ENCODE measurements around the gene ZNF480. TPM values are rescaled to one million over a fixed set of nuclear protein-coding genes. Genes with fewer than 3 reads are reported as not detected.
"Not testable (repeated sequence)": the region's sequence is repeated elsewhere in the genome, so short reads cannot be mapped to it uniquely, and the experiment has no call there.

The ZNF480 gene
- total and polyA plus RNA-seq, 2 of the 8 experiments (the other 6 are each of a cell fraction or from before 2014, with no cell fraction given): 3.4 to 32.9 TPM

GRCh38 chr19:52292946-52293345, 4.0 kb upstream of the ZNF480 start:
- H3K23ac ChIP-seq (ENCODE audit: insufficient read length); H3K4me3 ChIP-seq (ENCODE audit: extremely low read depth in 1 of 4, insufficient read depth in 2 of 4, low read depth in 3 of 4, low read length in 4 of 4); POLR2A ChIA-PET (ENCODE audit: partially characterized antibody); H3K27ac ChIP-seq (ENCODE audit: low read depth, low read length); H3K4me2 ChIP-seq (ENCODE audit: insufficient read depth in 1 of 2, low read depth in 2 of 2, low read length in 2 of 2); H2AFZ ChIP-seq (ENCODE audit: low read length); H3K18ac ChIP-seq (ENCODE audit: extremely low read depth, low read length); H3K4me1 ChIP-seq (replicated peaks in 1 of 4; ENCODE audit: control insufficient read depth in 3 of 4, insufficient read depth in 4 of 4, low read length in 3 of 4); FAIRE-seq; H3K23me2 ChIP-seq (ENCODE audit: low read depth, low read length); DNase-seq (ENCODE audit: low read depth in 1 of 2, low spot score in 2 of 2); H2BK5ac ChIP-seq (ENCODE audit: low read depth, low read length); H4K8ac ChIP-seq (ENCODE audit: extremely low read depth, insufficient read depth, low read length); H2BK20ac ChIP-seq (ENCODE audit: low read length); H3K4ac ChIP-seq (replicated peaks; ENCODE audit: insufficient read length, low read depth, low read length); H2AK5ac ChIP-seq (ENCODE audit: low read depth, low read length); H2BK120ac ChIP-seq (replicated peaks; ENCODE audit: low read depth, low read length); H3K14ac ChIP-seq (ENCODE audit: insufficient read length); H4K91ac ChIP-seq (replicated peaks; ENCODE audit: insufficient read length, low read length); H2BK15ac ChIP-seq (ENCODE audit: low read length); H2BK12ac ChIP-seq (ENCODE audit: low read depth, low read length); H4K5ac ChIP-seq (ENCODE audit: insufficient read length, low read depth, low read length); H3K79me1 ChIP-seq (ENCODE audit: low read depth, low read length); H3K9me3 ChIP-seq (ENCODE audit: insufficient read depth in 2 of 2, low read depth in 1 of 2, low read length in 1 of 2); H3K9ac ChIP-seq (replicated peaks in 1 of 4; ENCODE audit: extremely low read depth in 1 of 4, low read depth in 3 of 4, low read length in 3 of 4); H3K79me2 ChIP-seq (ENCODE audit: control insufficient read depth in 1 of 2, insufficient read depth in 2 of 2, low read length in 2 of 2); H3K56ac ChIP-seq (replicated peaks; ENCODE audit: insufficient read length, low read depth, low read length); H3K27me3 ChIP-seq (replicated peaks in 1 of 4; ENCODE audit: control insufficient read depth in 3 of 4, extremely low read depth in 1 of 4, insufficient read depth in 3 of 4, low read length in 3 of 4); H4K20me1 ChIP-seq (replicated peaks in 1 of 2; ENCODE audit: control insufficient read depth in 1 of 2, insufficient read depth in 2 of 2, low read length in 2 of 2): not testable (repeated sequence)
- 97% methylated on average over 6 of the region's 6 CpGs; no CpG with 5 or more reads in 1 of the 2 experiments for WGBS, 2 experiments (ENCODE audit: extremely low coverage in 1 of 2, insufficient coverage in 1 of 2, insufficient read length in 1 of 2, insufficient replicate concordance in 2 of 2, low coverage in 1 of 2, low lambda C conversion rate in 2 of 2, missing lambda C conversion rate in 1 of 2)
- H3K36me3 ChIP-seq (ENCODE audit: control insufficient read depth in 2 of 4, insufficient read depth in 4 of 4, low read length in 3 of 4): peaks cover 0 to 43% (median 22%) of the 10 kb centered on the region in 4 experiments; a peak in 7 of 8 replicates
- CTCF ChIA-PET (ENCODE audit: partially characterized antibody): interaction anchor here (0.7 kb wide), 1 partner anchor 319 kb away, joined by 3 read pairs; no protein-coding TSS in a partner anchor

Measured in H1 (cell line).